ENCODE measurements around the gene ARHGAP10.

The ARHGAP10 gene

GRCh38 chr4:147923381-147923780 is 191.5 kb downstream of the ARHGAP10 start:
- DNase-seq, result no peak

- no peak for DNase-seq
Measured at GRCh38 chr4:147923854-147924253, 192.0 kb downstream of the ARHGAP10 start.

- peak; percentile 7 for DNase-seq
Measured at GRCh38 chr4:147924604-147925412, 192.9 kb downstream of the ARHGAP10 start.

- DNase-seq, result no peak
Measured at GRCh38 chr4:147927377-147928137, 195.7 kb downstream of the ARHGAP10 start.

- DNase-seq, result no peak
Measured at GRCh38 chr4:147928400-147928799, 196.5 kb downstream of the ARHGAP10 start.

- DNase-seq, result no peak
Measured at GRCh38 chr4:147929746-147930145, 197.9 kb downstream of the ARHGAP10 start.

GRCh38 chr4:147933316-147933715 is 201.4 kb downstream of the ARHGAP10 start:
- DNase-seq, result peak; percentile 4

GRCh38 chr4:147933779-147934178 is 201.9 kb downstream of the ARHGAP10 start:
- no peak for DNase-seq

GRCh38 chr4:147938496-147938895 is 206.6 kb downstream of the ARHGAP10 start:
- no peak for DNase-seq

GRCh38 chr4:147940171-147940570 is 208.3 kb downstream of the ARHGAP10 start:
- no peak for DNase-seq

- DNase-seq, result no peak
Measured at GRCh38 chr4:147941373-147941772, 209.5 kb downstream of the ARHGAP10 start.

- DNase-seq, result no peak
Measured at GRCh38 chr4:147942729-147943128, 210.8 kb downstream of the ARHGAP10 start.

- DNase-seq, result no peak
Measured at GRCh38 chr4:147943159-147943638, 211.3 kb downstream of the ARHGAP10 start.

- no peak for DNase-seq
Measured at GRCh38 chr4:147944249-147944648, 212.4 kb downstream of the ARHGAP10 start.

GRCh38 chr4:147944670-147945260 is 212.9 kb downstream of the ARHGAP10 start:
- DNase-seq, result no peak

GRCh38 chr4:147948336-147948735 is 216.4 kb downstream of the ARHGAP10 start:
- DNase-seq, result no peak

GRCh38 chr4:147950261-147950660 is 218.4 kb downstream of the ARHGAP10 start:
- DNase-seq, result no peak

- no peak for DNase-seq
Measured at GRCh38 chr4:147950841-147951240, 219.0 kb downstream of the ARHGAP10 start.

GRCh38 chr4:147954850-147955249 is 223.0 kb downstream of the ARHGAP10 start:
- DNase-seq, result no peak

GRCh38 chr4:147955827-147956558 is 224.1 kb downstream of the ARHGAP10 start:
- DNase-seq, result no peak

- no peak for DNase-seq
Measured at GRCh38 chr4:147957446-147957845, 225.6 kb downstream of the ARHGAP10 start.

- no peak for DNase-seq
Measured at GRCh38 chr4:147958057-147958456, 226.2 kb downstream of the ARHGAP10 start.

Data from CD4-positive, alpha-beta T cell treated with Interleukin-17A for 4 hours (primary cell).